Endothelial cell of umbilical vein (primary cell): ENCODE measurements around the gene RER1. TPM values are rescaled to one million over a fixed set of nuclear protein-coding genes. Genes with fewer than 3 reads are reported as not detected.

Source experiments
- BruUV-seq: library from RNA; stranded (reverse); fragments of 400-500 nt; replicated peaks from 2 replicates; lab custom pipeline; 2021; lab: Mats Ljungman, UMichigan
- CTCF ChIA-PET: fragments of 300-600, 350-600 bp; sonication (Branson Sonifier 250); formaldehyde crosslinking; loops from one replicate; lab custom pipeline; 2021; ENCODE audit warnings: antibody characterized with exemption, inconsistent platforms; lab: Charles Lee
- POLR2A ChIA-PET: fragments of 300-600, 350-600 bp; sonication (Branson Sonifier 250); formaldehyde crosslinking; loops from one replicate; lab custom pipeline; 2021; ENCODE audit warnings: antibody characterized with exemption, inconsistent platforms; lab: Charles Lee
- DNase-seq: peaks from one replicate; pipeline ENCODE4 v3.0.0-alpha.2; 2011; ENCODE audit warnings: low read depth, low spot score
- FAIRE-seq: peaks from 2 replicates; lab custom pipeline; 2011; peaks lifted over from hg19 to GRCh38; lab: Jason Lieb, UNC
- H2AFZ ChIP-seq: 2 replicates; pipeline ENCODE4 v1.6.0; 2012; ENCODE audit warnings: low read depth, low read length, control low read depth, inconsistent platforms
- H3K27ac ChIP-seq: 2 replicates; pipeline ENCODE4 v1.5.1; 2011; ENCODE audit warnings: low read depth, mild to moderate bottlenecking, control low read depth, low read length, moderate library complexity; ENCODE audit not compliant: insufficient read depth
- H3K27me3 ChIP-seq, 2 experiments: 2 replicates each; pipeline versions ENCODE4 v1.6.0 to v1.6.1; 2011; ENCODE audit warnings: low read length in 2 of 2, mixed read lengths in 1 of 2; ENCODE audit not compliant: control insufficient read depth in 2 of 2, insufficient read depth in 2 of 2
- H3K36me3 ChIP-seq, 2 experiments: 2 replicates in 1 of 2; 3 replicates in 1 of 2; pipeline ENCODE4 v1.5.1; 2011; ENCODE audit warnings: low read length in 2 of 2, mild to moderate bottlenecking in 1 of 2, moderate library complexity in 1 of 2; ENCODE audit not compliant: control insufficient read depth in 2 of 2, insufficient read depth in 2 of 2; ENCODE audit errors: extremely low read depth in 1 of 2
- H3K4me1 ChIP-seq: 3 replicates; pipeline ENCODE4 v1.5.1; 2011; ENCODE audit warnings: mild to moderate bottlenecking, low read length; ENCODE audit not compliant: control insufficient read depth, insufficient read depth; ENCODE audit errors: extremely low read depth
- H3K4me2 ChIP-seq: 2 replicates; pipeline ENCODE4 v1.6.1; 2011; ENCODE audit warnings: low read length, control low read depth, mixed read lengths; ENCODE audit not compliant: insufficient read depth
- H3K4me3 ChIP-seq, 3 experiments: fragments of 200-600 bp in 1 of 3; sonication (generic), shearing (Covaris generic) in 1 of 3; replicated peaks in 1 of 3; 2 replicates each; pipeline ENCODE4 v1.5.1; 2011 to 2016; ENCODE audit warnings: control low read depth in 3 of 3, low read length in 3 of 3, mild to moderate bottlenecking in 2 of 3, inconsistent platforms in 1 of 3, low read depth in 1 of 3, moderate library complexity in 1 of 3; ENCODE audit not compliant: insufficient read depth in 1 of 3
- H3K79me2 ChIP-seq: 2 replicates; pipeline ENCODE4 v1.6.0; 2012; ENCODE audit warnings: low read length, inconsistent platforms; ENCODE audit not compliant: control insufficient read depth, insufficient read depth
- H3K9ac ChIP-seq: replicated peaks from 2 replicates; pipeline ENCODE3; 2011; ENCODE audit warnings: low read length, control low read depth; ENCODE audit not compliant: insufficient read depth; ENCODE audit errors: extremely low read depth
- H3K9me1 ChIP-seq: replicated peaks from 3 replicates; pipeline ENCODE4 v1.6.0; 2011; ENCODE audit warnings: mild to moderate bottlenecking, low read length; ENCODE audit not compliant: control insufficient read depth, insufficient read depth; ENCODE audit errors: extremely low read depth
- H3K9me3 ChIP-seq: replicated peaks from 2 replicates; pipeline ENCODE4 v1.5.1; 2012; ENCODE audit warnings: low read length, inconsistent platforms; ENCODE audit not compliant: control insufficient read depth, insufficient read depth
- H4K20me1 ChIP-seq: replicated peaks from 2 replicates; pipeline ENCODE3; 2011; ENCODE audit warnings: mild to moderate bottlenecking, low read length; ENCODE audit not compliant: control insufficient read depth, insufficient read depth; ENCODE audit errors: extremely low read depth
- EZH2 ChIP-seq: IDR thresholded peaks from 2 replicates; pipeline ENCODE4 v1.6.1; 2012; ENCODE audit warnings: borderline replicate concordance, low read depth, mild to moderate bottlenecking, moderate library complexity, low read length, inconsistent platforms; ENCODE audit not compliant: severe bottlenecking
- FOS ChIP-seq: IDR thresholded peaks from 2 replicates; pipeline ENCODE4 v1.6.1; 2011; ENCODE audit warnings: mild to moderate bottlenecking, low read length, moderate library complexity, borderline replicate concordance; ENCODE audit not compliant: insufficient read depth
- GATA2 ChIP-seq: IDR thresholded peaks from 2 replicates; pipeline ENCODE4 v1.7.0; 2011; ENCODE audit warnings: low read depth, mild to moderate bottlenecking, moderate library complexity, mixed read lengths, low read length; ENCODE audit not compliant: insufficient read length, insufficient read depth
- JUN ChIP-seq: IDR thresholded peaks from 2 replicates; pipeline ENCODE4 v1.6.1; 2011; ENCODE audit warnings: borderline replicate concordance, low read depth; ENCODE audit not compliant: insufficient read length, insufficient read depth
- MYC ChIP-seq: IDR thresholded peaks from one replicate; pipeline ENCODE4 v1.6.1; 2011; ENCODE audit warnings: mild to moderate bottlenecking, low read depth, low read length
- POLR2A ChIP-seq: IDR thresholded peaks from 2 replicates; pipeline ENCODE4 v1.6.1; 2012; ENCODE audit warnings: low read depth, mild to moderate bottlenecking, control low read depth, low read length
- POLR2AphosphoS5 ChIP-seq: IDR thresholded peaks from 2 replicates; pipeline ENCODE4 v1.6.1; 2012; ENCODE audit warnings: low read depth, mild to moderate bottlenecking, control low read depth, low read length, moderate library complexity; ENCODE audit not compliant: insufficient read depth
- dilution Hi-C: fragments of 300-500 bp; cut with MboI; formaldehyde crosslinking; loops from one replicate; pipeline ENCODE4 v1.15.0; 2019; ENCODE audit warnings: low sequenced_read_pairs; ENCODE audit not compliant: extremely low pct_ligation_motif_present
- intact Hi-C: fragments of 100-400 bp; cut with micrococcal nuclease; formaldehyde crosslinking; loops from one replicate; pipeline ENCODE4 v1.10.0; 2022
- polyA plus RNA-seq, 4 experiments: library from polyadenylated mRNA; depleted of rRNA in 3 of 4; stranded (reverse) in 3 of 4; unstranded in 1 of 4; fragments of >200 nt; gene quantifications; 2 replicates each; pipeline versions ENCODE4 v1.2.1 to v1.2.3, GENCODE V29; 2011 to 2012; ENCODE audit warnings: missing spikeins in 1 of 4
- total RNA-seq: library from RNA; stranded (reverse); gene quantifications from 2 replicates; pipeline ENCODE4 v1.2.3, GENCODE V29; 2021
- TF ChIP-seq, protein P1 (sequence below): IDR thresholded peaks from 2 replicates; pipeline ENCODE4 v1.6.1; 2011; ENCODE audit not compliant: insufficient read depth, insufficient read length
- TF ChIP-seq, protein P2 (sequence below), 2 donors: IDR thresholded peaks; 1 replicate in 1 of 2; 2 replicates in 1 of 2; pipeline ENCODE4 v1.5.1; 2011; ENCODE audit warnings: low read length in 2 of 2, mild to moderate bottlenecking in 2 of 2, moderate library complexity in 2 of 2, control low read depth in 1 of 2, inconsistent platforms in 1 of 2, low read depth in 1 of 2; ENCODE audit not compliant: insufficient read depth in 1 of 2; ENCODE audit errors: extremely low read depth in 1 of 2

RER1 gene
- total and polyA plus RNA-seq, 2 donors (not counting 3 experiments of a cell fraction or from before 2014, with no cell fraction given): 179 to 292 TPM

GRCh38 chr1:2392686-2393085 lies 1.0 kb downstream of the RER1 start:
- dilution Hi-C loops: no loop called here
- Histone ChIP-seq H3K27ac (peak overlapping the region; percentile 70), H3K4me3 (peak overlapping the region; percentile 62 to 92 (median 88)), H3K36me3 (peaks cover 4 to 23% of the 10 kb centered on the region in 2 experiments), H3K9me3 (no peaks in the 10 kb centered on the region), H4K20me1 (no peaks in the 10 kb centered on the region), H2AFZ (no peak overlapping the region), H3K4me1 (peaks cover 16% of the 10 kb centered on the region), H3K9me1 (no peaks in the 10 kb centered on the region), H3K4me2 (peak overlapping the region; percentile 97), H3K27me3 (no peaks in the 10 kb centered on the region), H3K79me2 (peaks cover 37% of the 10 kb centered on the region), H3K9ac (peak overlapping the region; percentile 91)
- DNase-seq (no peak), FAIRE-seq (no peak)
- no peak for TF ChIP-seq MYC
- no peak for TF ChIP-seq POLR2A
- no peak for TF ChIP-seq EZH2
- TF ChIP-seq, protein P1, sequence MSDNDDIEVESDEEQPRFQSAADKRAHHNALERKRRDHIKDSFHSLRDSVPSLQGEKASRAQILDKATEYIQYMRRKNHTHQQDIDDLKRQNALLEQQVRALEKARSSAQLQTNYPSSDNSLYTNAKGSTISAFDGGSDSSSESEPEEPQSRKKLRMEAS: no peak
- no peak for TF ChIP-seq GATA2
- intact Hi-C loops: no loop called here
- BruUV-seq: no TSS peak
- ChIA-PET POLR2A (no interaction called here), CTCF (interaction anchor here (0.6 to 2.8 kb wide), 2 partner anchors 197 to 218 kb away, joined by 3 to 36 read pairs; partner anchors contain the start of gene FAAP20)

GRCh38 chr1:2393471-2393877 lies 1.8 kb downstream of the RER1 start:
- H4K20me1 ChIP-seq: no peaks in the 10 kb centered on the region
- H3K9ac ChIP-seq: no peak overlapping the region
- no peak overlapping the region for H3K4me3 ChIP-seq
- peaks cover 37% of the 10 kb centered on the region for H3K79me2 ChIP-seq
- H3K4me2 ChIP-seq: no peak overlapping the region
- no peaks in the 10 kb centered on the region for H3K9me1 ChIP-seq
- H3K9me3 ChIP-seq: no peaks in the 10 kb centered on the region
- FAIRE-seq: no peak
- ChIA-PET POLR2A (no interaction called here), CTCF (interaction anchor here (1.1 to 2.8 kb wide), 2 partner anchors 12 to 198 kb away, joined by 3 to 36 read pairs; partner anchors contain the start of gene FAAP20)
- H3K36me3 ChIP-seq: peaks cover 7 to 28% of the 10 kb centered on the region in 2 experiments
- DNase-seq: no peak
- H3K4me1 ChIP-seq: peaks cover 16% of the 10 kb centered on the region
- H2AFZ ChIP-seq: no peak overlapping the region
- no TSS peak for BruUV-seq
- intact Hi-C loops: no loop called here
- TF ChIP-seq, protein P2, sequence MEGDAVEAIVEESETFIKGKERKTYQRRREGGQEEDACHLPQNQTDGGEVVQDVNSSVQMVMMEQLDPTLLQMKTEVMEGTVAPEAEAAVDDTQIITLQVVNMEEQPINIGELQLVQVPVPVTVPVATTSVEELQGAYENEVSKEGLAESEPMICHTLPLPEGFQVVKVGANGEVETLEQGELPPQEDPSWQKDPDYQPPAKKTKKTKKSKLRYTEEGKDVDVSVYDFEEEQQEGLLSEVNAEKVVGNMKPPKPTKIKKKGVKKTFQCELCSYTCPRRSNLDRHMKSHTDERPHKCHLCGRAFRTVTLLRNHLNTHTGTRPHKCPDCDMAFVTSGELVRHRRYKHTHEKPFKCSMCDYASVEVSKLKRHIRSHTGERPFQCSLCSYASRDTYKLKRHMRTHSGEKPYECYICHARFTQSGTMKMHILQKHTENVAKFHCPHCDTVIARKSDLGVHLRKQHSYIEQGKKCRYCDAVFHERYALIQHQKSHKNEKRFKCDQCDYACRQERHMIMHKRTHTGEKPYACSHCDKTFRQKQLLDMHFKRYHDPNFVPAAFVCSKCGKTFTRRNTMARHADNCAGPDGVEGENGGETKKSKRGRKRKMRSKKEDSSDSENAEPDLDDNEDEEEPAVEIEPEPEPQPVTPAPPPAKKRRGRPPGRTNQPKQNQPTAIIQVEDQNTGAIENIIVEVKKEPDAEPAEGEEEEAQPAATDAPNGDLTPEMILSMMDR (IDR thresholded peaks at IDR 0.05; ENCODE audit: extremely low read depth in 1 of 2, insufficient read depth in 1 of 2, low read depth in 1 of 2, low read length in 2 of 2): no peak
- no peak for TF ChIP-seq POLR2A
- TF ChIP-seq, protein P1: no peak
- no peak for TF ChIP-seq POLR2AphosphoS5
- no peak for TF ChIP-seq FOS
- TF ChIP-seq EZH2: no peak
- TF ChIP-seq GATA2: no peak
- no peak for TF ChIP-seq JUN
- TF ChIP-seq MYC: no peak
- H3K27ac ChIP-seq: no peak overlapping the region
- no peaks in the 10 kb centered on the region for H3K27me3 ChIP-seq
- dilution Hi-C loops: no loop called here
